Measurements from ENCODE around the gene ATP8B2.
"Not testable (repeated sequence)": the region's sequence is repeated elsewhere in the genome, so short reads cannot be mapped to it uniquely, and the experiment has no call there.

ATP8B2 gene

GRCh38 chr1:154347961-154348360, 22.6 kb downstream of the ATP8B2 start:
- no peak for DNase-seq

DNA sequence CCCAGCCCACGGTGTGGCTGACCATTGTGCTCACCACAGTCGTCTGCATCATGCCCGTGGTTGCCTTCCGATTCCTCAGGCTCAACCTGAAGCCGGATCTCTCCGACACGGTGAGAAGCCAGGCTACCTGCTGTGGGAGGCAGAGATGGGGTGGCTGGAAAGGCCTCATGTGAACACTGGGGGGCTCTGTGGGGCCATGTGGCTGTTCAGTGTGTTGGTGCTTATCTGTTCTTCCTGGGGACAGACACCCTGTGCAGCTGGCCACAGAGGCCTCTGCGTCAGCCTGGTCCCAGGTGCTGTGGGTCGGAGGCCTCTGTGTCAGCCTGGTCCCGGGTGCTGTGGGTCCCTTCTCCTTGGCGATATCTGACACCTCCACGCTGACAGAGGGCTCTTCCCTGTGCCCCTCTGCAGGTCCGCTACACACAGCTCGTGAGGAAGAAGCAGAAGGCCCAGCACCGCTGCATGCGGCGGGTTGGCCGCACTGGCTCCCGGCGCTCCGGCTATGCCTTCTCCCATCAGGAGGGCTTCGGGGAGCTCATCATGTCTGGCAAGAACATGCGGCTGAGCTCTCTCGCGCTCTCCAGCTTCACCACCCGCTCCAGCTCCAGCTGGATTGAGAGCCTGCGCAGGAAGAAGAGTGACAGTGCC, 23.2 kb downstream of the ATP8B2 start:
- DNase-seq, result no peak

GRCh38 chr1:154349121-154349520, 23.8 kb downstream of the ATP8B2 start:
- DNase-seq, result no peak

DNA sequence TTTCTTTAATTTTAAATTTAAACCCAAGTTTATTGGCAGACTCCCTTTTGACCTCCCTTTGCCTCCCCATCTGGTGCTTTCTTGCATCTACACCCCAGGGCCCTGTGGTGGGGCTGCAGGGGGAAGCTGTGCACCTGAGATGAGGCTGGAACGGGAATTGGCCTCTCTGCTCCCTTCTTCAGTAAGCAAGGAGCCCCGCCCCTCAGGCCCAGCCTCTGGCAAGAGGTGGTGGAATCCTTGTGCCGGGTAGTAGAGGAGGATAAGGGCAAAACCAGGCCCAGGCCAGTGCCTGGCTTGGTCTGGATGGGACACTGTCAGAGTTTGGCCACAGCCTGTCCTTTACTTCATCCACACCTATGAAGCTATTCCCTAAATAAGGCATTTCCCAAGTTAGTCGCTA, 25.1 kb downstream of the ATP8B2 start:
- DNase-seq, result no peak

DNA sequence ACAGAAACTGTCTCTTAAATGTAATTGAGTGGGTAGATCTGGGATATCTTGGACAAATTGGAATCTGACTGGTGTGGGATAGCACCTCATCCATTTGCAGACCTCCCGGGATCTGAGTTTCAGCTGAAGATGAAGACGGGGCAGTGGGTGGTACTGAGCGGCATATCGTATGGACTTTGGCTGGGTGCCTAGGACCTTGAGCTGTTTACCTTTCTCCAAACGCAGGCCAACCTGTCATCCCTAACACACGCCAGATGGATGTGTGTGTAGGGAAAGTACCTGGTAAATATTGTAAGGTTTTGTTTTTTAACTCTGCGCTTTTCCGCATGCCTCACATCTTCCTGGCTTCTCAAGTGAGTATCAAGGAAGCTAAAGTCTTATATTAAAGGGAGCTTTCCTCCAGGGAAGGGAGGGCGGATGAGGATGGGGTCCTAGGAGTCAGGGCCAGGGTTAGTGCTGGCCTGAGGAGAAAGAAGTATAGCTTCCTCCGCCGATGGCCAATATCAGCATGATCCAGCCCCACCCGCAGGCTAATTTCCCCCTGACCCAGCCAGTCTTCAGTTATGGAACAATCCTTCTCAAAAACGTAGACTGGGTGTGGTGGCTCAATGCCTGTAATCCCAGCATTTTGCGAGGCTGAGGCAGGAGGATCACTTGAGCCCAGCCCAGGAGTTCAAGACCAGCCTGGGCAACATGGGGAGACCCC, 26.2 kb downstream of the ATP8B2 start:
- peak; percentile 41 to 66 for DNase-seq

- no peak for DNase-seq
Observed at GRCh38 chr1:154352245-154352580, 26.9 kb downstream of the ATP8B2 start.

- no peak for DNase-seq
Observed at GRCh38 chr1:154352581-154353459, 27.5 kb downstream of the ATP8B2 start.

GRCh38 chr1:154353460-154353904, 28.2 kb downstream of the ATP8B2 start:
- DNase-seq, result no peak

- no peak for DNase-seq
Observed at GRCh38 chr1:154353966-154354365, 28.6 kb downstream of the ATP8B2 start.

- DNase-seq, result no peak
Observed at GRCh38 chr1:154358519-154358918, 33.2 kb downstream of the ATP8B2 start.

DNA sequence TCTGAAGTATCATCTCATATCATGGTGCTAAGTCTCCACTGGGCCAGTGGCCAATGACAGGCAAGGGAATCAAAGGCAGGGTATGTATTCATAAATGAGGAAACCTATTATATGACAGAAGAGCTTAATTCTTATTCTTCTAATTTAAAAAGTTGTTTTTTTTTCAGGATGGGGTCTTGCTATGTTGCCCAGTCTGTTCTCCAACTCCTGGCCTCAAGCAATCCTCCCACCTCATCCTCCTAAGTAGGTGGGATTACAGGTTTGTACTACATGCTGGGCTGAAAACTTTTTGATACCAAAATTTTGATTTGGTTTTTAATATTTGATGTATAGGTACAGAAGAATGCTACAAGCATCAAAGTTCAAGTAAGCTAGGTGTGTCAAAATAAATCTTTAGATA, 35.0 kb downstream of the ATP8B2 start:
- no peak for DNase-seq

DNA sequence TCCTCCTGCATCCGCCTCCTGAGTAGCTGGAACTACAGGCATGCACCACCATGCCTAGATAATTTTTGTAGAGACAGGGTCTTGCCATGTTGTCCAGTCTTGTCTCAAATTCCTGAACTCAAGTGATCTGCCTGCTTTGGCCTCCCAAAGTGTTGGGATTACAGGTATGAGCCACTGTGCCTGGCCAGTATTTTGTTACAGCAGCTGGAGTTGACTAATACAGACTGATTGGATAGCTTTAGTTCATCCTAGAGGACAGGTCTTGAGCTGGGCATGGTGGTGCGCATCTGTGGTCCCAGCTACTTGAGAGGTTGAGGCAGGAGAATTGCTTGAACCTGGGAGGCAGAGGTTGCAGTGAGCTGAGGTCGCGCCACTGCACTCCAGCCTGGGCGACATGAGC, 35.6 kb downstream of the ATP8B2 start:
- DNase-seq, result not testable (repeated sequence)

DNA sequence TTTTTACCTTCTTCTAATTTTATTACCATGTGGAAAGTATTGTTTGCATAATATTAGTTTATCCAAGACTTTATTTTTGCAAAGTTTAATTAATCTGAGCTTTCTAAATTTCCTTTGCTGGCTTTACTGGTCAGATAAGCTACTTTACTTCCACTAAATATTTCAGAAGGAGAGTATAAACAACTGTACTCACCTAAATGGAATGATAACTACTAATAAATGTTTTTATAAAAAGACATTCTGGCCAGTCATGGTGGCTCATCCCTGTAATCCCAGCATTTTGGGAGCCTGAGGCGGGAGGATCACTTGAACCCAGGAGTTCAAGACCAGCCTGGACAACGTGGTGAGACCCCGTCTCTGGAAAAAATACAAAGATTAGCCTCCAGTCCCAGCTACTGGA, 36.0 kb downstream of the ATP8B2 start:
- DNase-seq, result no peak

- DNase-seq, result no peak
Observed at GRCh38 chr1:154371436-154371835, 46.1 kb downstream of the ATP8B2 start.

DNA sequence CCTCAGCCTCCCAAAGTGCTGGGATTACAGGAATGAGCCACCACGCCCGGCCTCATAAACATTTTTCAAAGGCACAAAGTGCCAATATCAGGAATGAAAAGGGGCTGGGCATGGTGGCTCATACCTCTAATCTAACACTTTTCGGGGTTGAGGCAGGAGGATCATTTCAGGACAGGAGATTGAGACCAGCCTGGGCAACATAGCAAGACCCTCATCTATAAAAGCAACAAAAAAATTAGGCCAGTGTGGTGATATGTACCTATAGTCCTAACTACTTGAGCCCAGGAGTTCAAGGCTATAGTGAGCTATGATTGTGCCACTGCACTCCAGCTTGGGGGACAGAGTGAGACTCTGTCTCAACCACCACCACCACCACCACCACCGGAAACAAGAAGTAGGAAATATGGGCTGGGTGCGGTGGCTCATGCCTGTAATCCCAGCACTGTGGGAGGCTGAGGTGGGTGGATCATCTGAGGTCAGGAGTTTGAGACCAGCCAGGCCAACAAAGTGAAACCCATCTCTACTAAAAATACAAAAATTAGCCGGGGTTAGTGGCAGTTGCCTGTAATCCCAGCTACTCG, 48.5 kb downstream of the ATP8B2 start:
- DNase-seq, result not testable (repeated sequence)

DNA sequence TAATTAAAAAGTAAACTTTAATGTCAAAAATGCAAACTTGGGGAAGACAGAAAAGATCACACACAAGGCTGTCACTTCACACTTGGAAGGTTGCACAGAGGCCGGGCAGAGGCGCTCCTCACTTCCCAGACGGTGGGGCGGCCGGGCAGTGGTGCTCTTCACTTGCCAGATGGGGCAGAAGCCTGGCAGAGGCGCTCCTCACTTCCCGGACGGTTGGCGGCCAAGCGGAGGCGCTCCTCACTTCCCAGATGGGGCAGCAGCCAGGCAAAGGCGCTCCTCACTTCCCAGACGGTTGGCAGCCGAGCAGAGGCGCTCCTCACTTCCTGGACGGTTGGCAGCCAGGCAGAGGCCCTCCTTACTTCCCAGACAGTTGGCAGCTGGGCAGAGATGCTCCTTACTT, 54.0 kb downstream of the ATP8B2 start:
- no peak for DNase-seq

GRCh38 chr1:154384650-154385489, 59.5 kb downstream of the ATP8B2 start:
- no peak for DNase-seq

DNA sequence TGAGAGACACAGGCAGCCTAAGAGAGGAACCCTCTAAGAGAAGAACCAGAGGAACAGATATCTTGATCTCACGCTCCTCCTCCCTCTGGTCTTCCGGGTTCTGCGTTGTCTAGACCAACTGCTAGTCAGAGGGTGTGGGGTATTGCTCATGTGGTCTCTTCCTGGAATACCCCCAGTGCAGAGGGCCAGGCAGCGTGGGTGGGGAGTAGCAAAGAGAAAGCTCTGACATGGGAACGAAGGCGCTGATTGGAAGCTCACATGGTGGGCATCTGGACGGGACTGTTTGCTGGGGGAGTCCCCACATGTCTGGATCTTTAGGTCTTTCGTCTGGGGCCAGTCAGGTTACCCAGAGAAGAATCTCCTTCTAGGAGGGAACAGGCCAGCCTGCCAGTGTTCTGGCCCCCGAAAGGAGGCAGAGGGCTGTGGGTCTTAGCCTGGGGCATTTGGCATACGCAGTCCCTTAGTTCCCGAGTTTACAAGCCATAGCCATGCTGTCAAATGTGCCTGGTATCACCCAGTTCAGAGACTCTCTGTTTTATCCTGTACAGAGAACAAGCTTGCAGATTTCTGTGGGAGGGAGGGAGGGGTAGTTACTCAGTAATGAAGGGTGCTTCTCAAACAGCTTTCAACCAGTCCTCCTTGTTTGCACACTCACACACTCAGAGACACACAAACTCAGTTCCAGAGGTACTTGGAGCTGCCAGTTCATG, 61.5 kb downstream of the ATP8B2 start:
- no peak for DNase-seq

GRCh38 chr1:154391086-154391770, 65.9 kb downstream of the ATP8B2 start:
- DNase-seq, result no peak

GRCh38 chr1:154398141-154398540, 72.8 kb downstream of the ATP8B2 start:
- no peak for DNase-seq

- no peak for DNase-seq
Observed at GRCh38 chr1:154398678-154399077, 73.4 kb downstream of the ATP8B2 start.
